HG03097 (cell line): ENCODE measurements around the gene SLC24A2.
"Not testable (repeated sequence)": the region's sequence is repeated elsewhere in the genome, so short reads cannot be mapped to it uniquely, and the experiment has no call there.

ENCODE experiments used
- ATAC-seq: cut with Tn5 transposase; IDR thresholded peaks from one replicate; pipeline ENCODE4 v1.9.1; 2021; ENCODE audit not compliant: unreplicated experiment, low FRiP score

The SLC24A2 gene

DNA sequence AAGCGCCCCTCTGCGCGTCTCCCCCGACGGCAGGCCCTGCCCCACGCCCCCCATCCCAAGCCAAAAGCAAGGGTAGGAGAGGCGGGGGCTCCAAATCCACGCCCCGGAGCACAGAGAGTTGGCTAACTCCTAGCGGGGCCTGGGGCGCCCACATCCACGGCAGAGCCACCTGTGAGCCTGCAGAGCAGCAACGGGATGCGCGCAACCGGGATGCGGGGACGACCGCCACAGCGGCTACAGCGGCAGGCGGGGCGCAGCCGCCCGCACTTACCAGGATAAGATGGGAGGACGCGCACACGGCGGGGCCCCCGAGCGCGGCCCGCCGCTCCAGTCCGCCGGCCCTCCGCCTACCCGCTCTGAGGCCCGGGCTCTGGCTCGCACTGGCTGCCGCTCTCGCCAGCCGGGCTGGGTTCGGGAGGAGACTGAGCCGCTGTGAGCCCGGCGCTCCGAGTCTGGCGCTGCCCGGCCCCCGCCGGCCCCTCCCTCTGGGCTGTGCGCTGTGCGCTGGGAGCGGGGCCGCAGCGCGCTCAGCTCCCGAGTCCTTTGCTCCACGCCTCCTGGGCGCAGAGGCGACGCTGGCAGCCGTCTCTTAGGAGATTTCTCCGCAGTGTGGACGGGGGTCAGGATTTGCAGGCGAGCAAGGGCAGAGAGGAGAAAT is at the start of gene SLC24A2:
TSS of gene SLC24A2 (minus strand) at position 424 of the 658 bp plus-strand sequence.
- no peak for ATAC-seq

DNA sequence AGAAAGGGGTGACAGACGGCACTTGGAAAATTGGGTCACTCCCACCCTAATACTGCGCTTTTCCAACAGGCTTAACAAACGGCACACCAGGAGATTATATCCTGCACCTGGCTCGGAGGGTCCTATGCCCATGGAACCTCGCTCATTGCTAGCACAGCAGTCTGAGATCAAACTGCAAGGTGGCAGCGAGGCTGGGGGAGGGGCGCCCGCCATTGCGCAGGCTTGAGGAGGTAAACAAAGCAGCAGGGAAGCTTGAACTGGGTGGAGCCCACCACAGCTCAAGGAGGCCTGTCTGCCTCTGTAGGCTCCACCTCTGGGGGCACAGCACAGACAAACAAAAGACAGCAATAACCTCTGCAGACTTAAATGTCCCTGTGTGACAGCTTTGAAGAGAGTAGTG is 44.5 kb upstream of the SLC24A2 start:
- not testable (repeated sequence) for ATAC-seq

DNA sequence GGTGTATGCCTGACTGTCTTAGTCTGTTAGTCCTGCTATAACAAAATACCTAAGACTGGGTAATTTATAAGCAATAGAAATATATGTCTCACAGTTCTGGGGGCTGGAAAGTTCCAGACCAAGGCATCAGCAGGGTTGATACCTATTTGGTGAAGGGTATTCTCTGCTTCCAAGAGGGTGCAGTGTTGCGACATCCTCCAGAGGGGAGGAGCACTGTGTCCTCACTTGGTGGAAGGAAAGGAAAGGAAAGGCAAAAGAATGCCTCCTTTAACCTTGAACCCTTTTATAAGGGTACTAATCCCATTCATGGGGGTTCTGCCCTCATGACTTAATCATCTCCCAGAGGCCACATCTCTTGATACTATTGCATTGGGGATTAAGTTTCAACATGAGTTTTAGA is 42.0 kb upstream of the SLC24A2 start:
- ATAC-seq = no peak

DNA sequence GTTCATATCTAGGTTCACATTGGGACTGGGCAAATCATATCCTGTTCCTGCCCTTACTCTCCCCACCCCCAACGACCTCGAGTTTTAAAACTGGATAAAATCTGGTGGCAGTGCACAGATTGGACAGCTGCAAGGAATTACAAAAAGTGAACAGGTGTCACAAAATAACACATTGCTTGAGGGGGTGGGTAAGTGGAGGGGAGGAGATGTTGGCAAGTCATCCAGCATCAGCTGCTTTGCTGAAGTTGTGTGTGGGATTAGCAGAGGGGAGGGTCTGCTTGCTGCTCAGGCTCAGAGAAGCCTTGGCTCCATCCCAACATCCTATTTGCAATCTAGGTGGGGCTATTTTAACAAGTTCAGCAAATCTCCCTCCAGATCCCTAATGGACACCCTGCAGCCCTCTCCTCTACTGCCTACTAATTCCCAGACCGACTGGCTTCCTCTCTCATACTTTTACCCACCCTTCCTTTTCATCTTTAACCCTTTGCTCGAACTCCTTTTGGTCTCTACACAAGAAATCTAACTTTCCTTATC is 39.8 kb upstream of the SLC24A2 start:
- no peak for ATAC-seq

DNA sequence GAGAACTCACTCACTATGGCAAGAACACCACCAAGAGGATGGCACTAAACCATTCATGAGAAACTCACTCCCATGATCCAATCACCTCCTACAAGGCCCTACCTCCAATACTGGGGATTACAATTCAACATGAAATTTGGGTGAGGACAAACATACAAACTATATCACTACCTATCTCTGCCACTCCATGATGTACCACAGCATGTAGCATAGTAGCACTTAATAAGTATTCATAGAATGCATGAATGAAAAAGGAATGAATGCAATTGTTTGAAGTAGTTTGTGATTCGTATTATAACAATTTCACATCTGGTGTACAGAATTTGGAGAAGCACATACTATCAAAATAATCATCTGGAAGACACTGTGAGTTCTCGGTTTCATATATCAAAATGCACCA is 27.9 kb upstream of the SLC24A2 start:
- ATAC-seq = no peak

DNA sequence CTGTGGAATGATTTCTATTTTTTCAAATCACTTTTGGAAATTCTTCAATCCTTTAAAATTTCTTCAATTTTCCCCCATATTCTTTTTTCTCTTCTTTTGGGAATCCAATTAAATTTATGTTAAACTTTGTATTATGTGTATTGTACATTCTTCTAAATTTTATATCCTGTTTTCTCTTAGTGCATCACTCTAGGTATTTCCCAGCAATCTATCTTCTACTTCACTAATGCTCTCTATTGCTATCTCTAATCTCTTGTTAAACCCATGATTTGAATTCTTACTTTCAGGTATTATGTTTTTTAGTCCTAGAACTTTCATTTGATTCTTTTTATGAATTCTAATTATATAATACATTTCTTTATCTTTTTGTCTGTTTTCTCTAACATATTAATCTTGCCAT is 23.4 kb upstream of the SLC24A2 start:
- no peak for ATAC-seq

DNA sequence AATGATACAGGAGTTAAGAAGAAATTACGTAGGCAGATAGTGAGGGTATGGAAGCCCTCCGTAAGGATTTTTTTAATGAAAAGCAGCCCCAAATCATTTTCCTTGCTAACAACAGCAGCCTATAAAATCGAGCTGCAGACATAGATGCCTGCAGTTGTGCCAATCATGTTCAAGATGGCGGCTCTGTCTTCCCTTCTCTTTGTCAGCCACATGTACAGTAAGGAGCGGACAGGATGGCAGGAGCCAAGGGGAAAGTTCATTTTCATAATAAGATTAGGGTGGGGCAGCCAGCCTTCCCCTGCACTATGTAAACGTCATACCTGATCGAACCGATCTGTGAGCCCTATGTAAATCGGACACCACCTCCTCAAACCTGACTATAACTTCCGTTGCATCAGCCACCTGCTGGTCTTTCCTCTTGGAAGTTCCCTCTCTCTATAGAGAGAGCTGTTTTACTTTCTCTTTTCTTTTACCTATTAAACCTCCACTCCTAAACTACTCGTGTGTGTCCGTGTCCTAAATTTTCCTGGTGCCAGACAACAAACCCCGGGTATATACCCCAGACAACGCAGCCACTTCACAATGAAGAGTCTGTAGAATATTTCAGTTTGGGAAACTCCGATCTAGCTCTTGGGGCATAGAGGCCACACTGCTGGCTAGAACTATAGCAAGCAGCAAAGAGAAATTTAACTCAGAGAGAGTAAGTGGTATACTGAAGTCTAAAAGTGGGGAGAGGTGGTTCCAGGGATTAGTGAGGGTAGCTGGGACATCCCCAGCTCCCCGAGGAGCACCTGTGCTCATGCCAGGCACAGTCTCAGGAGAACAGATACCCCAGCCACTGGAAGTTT is 20.8 kb upstream of the SLC24A2 start:
- ATAC-seq = no peak

DNA sequence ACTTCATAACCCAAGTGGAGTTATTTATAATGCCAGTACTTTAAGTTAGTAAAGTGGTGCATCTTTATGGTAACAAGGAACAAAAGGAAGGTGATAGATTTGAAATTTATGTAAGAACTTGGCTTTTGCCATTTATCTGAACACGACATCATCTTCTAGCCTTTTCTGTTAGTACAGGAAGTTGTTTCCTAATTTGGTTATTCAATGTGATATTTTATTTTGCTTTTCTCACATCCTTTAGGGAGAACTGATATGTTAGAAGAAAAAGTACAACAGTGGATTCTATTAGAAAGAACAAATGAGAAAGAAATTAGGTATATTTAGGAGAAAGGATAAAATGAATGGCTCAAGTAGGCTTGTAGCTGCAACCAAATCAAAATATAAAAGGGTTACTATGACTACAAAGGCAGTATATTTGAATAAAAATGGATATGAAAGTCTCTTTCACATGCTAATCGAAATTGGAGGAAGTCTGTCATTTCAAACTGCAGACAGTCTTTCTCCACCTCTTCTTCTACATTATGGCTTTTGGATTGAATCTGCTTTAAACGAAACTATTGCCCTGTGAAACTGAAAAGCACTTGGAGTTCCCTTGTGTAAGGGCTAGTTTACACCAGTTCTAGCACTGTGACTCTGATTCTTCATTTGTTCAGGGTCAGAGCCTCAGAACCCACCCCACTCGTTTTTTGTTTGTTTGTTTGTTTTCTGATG is 18.5 kb upstream of the SLC24A2 start:
- ATAC-seq = no peak

DNA sequence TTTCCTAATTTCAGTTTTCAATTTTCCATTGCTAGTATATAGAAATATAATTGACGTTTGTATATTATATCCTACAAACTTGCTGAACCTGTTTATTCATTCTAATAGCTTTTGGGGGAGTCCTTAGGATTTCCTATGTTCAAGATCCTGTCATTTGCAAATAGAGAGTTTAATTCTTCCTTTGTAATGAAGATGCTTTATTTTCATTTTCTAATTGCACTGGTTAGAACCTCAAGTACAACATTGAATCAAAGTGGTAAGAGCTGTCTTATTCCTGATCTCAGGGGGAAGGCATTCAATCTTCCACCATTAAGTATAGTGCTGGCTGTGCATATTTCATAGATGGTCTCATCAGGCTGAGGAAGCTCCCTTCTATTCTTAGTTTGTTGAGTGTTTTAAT is 15.6 kb upstream of the SLC24A2 start:
- no peak for ATAC-seq

DNA sequence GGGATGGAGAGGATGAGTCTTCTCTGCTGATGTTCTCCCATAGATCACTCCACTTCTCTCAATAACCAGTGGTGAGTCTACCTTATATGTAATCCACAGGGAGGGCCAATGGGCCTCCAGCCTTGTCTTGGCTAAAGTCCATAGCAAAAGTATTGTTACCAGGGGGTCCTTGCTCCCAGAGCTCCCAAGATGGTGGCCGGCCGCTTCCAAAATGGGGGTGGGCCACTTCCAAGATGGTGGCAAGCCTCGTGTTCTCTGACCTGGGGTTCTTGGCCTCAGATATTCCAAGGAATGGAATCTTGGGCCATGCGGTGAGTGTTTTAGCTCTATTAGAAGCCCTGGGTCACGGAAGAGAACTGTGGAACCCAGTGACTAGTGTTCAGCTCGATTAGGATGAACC is 12.0 kb upstream of the SLC24A2 start:
- no peak for ATAC-seq

DNA sequence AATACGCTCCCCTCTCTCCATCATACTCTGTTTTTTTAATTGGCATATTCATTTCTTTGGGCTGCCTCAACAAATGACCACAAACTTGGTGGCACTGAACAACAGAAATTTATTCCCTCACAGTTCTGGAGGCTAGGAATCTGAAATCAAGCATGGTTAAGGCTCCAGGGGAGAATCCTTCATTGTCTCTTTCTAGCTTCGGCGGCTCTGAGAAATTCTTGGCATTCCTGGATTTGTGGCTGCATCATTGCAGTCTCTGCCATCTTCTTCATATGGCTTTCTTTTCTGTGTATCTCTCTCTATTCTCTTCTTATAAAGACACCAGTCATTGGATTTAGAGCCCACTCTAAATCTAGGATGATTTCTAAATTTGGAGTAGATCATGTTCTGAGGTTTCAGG is 10.9 kb upstream of the SLC24A2 start:
- ATAC-seq = no peak

DNA sequence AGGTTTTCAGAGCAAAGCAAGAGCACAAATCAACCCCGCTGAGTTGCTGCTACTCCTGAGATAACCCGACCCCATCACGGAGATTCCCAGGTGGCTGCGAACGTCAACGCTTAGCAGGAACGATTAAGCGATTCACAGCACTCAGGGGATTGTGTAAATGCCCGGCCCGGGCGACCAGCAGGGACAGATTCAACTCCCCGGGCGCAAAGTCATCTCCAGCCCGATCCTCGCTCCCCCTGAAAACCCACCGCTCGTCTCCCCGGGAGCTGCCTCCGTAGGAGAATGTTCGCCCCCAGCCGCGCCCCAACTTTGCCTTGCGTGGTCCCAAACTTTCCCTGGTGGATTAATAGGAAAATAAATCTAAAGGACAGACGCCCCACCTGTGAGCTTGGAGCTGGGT is 685 bp downstream of the SLC24A2 start:
- no peak for ATAC-seq

DNA sequence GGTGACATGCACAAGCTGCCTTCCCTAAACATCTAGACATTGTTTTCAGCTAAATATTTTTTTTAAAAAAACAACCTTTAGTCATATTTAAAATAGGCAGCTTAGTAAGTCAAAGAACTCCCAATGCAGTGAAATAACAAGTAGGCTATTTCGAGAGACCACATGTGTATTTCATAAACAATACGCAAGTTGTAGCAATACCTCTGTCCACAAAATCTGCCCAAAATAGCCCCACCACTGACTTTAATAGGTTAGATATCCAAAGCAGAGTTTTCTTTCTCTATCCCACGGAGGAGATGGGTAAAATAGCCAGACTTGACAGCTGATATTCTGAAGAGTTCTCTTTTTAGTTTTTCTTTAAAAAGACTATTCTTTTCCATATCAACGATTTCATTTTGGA is 1.2 kb downstream of the SLC24A2 start:
- no peak for ATAC-seq

DNA sequence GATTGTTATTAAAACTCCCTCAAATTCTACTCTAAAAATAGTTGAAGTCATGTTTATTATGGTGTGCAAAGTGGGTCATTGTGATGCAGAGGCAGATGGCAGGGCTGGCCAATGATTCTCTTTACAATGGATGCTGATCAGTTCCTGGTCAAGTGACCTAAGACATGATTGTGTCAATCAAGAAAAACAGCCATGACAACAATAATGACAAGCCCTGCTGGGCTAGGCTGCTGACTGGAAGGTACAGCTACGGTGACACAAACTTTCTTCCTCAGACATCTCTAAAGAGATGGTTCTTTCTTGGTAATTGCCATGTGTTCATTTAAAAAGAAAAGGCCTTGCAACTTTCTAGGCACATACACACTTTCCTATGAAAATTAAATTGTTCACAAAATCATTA is 3.6 kb downstream of the SLC24A2 start:
- no peak for ATAC-seq

DNA sequence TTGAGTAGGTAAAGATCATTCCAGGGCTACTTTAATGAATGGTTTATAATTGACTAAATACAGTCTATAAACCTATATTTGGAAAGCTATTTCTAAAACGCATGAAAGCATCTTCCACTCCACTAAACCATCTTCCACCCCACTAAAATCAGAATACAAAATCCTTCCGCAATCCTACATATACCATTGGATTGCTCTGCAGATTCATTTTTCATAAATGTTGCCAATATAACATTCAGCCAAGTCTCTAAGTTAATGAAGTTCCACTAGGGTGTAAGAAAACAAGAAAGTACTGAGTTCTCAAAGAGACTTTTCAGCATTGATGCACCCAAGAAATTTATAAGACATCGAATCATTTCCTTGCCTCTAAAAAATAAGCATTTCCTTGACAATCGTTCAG is 4.7 kb downstream of the SLC24A2 start:
- ATAC-seq = no peak

DNA sequence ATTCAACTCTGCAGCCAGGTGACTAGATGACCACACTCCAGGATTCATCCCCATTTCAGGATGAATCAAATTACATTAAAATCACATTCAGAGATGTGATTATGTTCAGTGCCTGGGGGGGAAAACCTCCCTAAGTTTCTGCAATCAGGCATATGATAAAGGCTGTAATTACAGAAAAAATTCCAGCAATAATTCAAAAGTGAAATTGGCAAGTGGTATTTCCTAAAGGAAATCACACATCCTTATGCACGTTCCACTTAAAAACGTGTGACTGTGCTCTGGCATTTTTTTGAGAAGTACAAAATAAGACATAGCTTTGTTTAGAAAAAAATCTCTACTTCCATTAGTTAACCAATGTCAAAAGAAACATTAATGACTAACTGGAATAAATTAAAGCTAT is 5.3 kb downstream of the SLC24A2 start:
- no peak for ATAC-seq

DNA sequence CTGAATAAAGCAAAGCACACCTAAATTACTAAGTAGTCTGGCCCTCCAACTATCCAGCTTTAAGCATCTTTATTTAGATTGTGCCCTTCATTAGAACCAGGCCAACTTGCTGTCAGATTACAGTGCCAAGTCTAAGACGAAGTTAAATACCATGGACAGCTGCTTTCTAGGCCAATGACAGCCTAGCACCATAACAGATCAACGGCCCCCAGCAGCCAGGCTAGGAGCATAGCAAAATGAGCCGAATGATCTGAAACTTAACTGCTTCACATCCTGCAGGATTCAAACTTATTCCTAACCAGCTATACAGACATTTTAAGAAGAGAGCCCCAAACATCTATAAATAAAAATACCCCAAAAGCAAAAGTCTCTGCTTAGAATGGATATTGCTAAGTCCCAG is 6.8 kb downstream of the SLC24A2 start:
- no peak for ATAC-seq

DNA sequence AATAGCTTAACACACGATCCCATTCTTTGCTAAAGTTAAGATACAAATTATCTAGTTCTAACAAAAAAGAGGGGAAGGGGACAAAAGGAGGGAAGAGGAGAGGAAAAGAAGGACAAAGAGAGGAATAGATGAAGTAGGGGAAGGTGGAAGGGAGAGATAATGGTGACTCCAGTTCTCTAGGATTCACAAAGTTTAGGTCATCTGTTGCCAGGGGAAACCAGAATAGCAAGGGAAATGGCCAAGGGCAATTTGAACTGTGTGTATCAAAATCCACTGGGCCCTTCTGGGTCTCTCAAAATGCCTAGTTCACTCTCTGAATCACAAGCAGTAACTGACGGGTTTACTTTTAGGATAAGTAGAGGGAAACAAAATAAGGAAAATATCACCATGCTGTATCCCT is 7.6 kb downstream of the SLC24A2 start:
- no peak for ATAC-seq

DNA sequence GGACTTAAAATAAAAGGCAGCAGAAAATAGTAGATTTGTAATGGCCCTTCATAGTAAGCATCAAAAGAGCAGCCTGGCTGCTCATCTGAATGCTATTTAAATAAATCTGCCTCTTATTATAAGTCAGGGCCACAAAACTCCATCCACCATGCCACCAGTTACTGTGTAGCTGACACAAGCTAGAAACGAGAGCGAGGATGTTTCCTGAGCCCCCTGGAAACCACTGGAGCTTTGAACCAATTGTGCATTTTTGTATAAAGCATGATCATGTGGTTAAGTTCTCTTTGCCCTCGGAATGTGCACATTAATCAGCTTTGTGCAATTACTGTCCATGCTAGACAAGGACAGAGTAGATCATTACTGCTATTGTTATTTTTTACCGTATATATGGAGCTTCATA is 17.4 kb downstream of the SLC24A2 start:
- no peak for ATAC-seq

DNA sequence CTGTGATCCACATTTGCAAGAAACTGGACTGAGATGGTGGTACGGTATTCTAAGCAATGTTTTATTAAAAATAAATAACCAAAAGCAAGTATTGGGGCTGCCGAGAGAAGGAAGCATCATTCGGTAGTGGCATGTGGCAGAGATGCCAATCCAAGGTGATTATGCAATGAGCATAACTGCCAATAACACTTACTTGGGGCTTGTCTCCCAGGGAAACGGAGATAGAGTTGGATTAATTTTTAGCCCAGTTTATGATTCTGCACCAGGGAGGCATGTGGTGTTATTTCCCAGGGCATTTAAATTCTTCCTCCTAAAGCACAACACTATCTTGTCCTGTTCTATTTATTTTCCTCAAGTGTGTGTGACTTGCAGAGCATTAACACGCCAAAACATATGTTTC is 17.9 kb downstream of the SLC24A2 start:
- no peak for ATAC-seq

DNA sequence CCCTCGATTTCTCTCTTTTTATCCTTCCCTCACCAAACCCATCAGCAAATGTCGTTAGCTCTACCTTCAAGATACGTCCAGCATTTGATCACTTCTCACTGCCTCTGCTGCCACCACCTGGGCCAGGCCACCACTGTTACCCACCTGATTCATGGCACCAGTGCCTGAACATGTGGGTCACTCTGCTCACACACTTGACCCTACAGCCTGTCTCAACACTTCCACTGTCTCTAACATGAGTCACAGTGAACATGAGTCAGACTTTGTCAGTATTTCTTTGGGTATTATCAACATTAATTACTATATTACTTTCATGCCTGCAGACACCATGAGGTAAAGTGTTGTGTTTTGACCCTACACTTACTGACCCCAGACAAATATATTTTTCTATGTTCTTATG is 19.6 kb downstream of the SLC24A2 start:
- ATAC-seq = no peak
